Skeletal muscle tissue (tissue), 4 donors: Measurements from ENCODE around the gene TRPM8. TPM values are rescaled to one million over a fixed set of nuclear protein-coding genes. Genes with fewer than 3 reads are reported as not detected.

Source experiments
- H3K27ac ChIP-seq: one replicate; pipeline ENCODE4 v1.7.0; 2013; ENCODE audit warnings: mild to moderate bottlenecking, low read depth, low read length, inconsistent platforms
- H3K27me3 ChIP-seq, 3 donors: one replicate each; pipeline ENCODE4 v1.7.0; 2013; ENCODE audit warnings: low read length in 3 of 3; ENCODE audit not compliant: control insufficient read depth in 3 of 3, insufficient read depth in 3 of 3
- H3K36me3 ChIP-seq, 3 donors: one replicate each; pipeline ENCODE4 v1.7.0; 2013; ENCODE audit warnings: low read length in 3 of 3; ENCODE audit not compliant: control insufficient read depth in 3 of 3, insufficient read depth in 3 of 3
- H3K4me1 ChIP-seq, 3 donors: one replicate each; pipeline ENCODE4 v1.7.0; 2013; ENCODE audit warnings: low read length in 3 of 3, mild to moderate bottlenecking in 3 of 3; ENCODE audit not compliant: control insufficient read depth in 3 of 3, insufficient read depth in 3 of 3
- H3K4me3 ChIP-seq, 3 donors: one replicate each; pipeline ENCODE4 v1.7.0; 2013; ENCODE audit warnings: low read length in 3 of 3
- H3K9ac ChIP-seq, 3 donors: one replicate each; pipeline ENCODE4 v1.7.0; 2013; ENCODE audit warnings: low read length in 3 of 3, mild to moderate bottlenecking in 3 of 3, moderate library complexity in 2 of 3, low read depth in 1 of 3
- H3K9me3 ChIP-seq, 3 donors: one replicate each; pipeline ENCODE4 v1.7.0; 2013; ENCODE audit warnings: low read length in 3 of 3; ENCODE audit not compliant: control insufficient read depth in 3 of 3
- total RNA-seq: library from RNA; depleted of rRNA; stranded (reverse); fragments of >200 nt; gene quantifications from one replicate; pipeline ENCODE4 v1.2.3, GENCODE V29; 2014
- donor health status: Osteomylitis.

TRPM8 gene
- total RNA-seq, 1 donor from 2014 or later: not detected

GRCh38 chr2:234048049-234048448 is 130.9 kb downstream of the TRPM8 start:
- Histone ChIP-seq H3K4me1 (no peaks in the 10 kb centered on the region), H3K4me3 (no peak overlapping the region), H3K36me3 (no peaks in the 10 kb centered on the region), H3K9ac (no peak overlapping the region), H3K9me3 (no peaks in the 10 kb centered on the region), H3K27me3 (no peaks in the 10 kb centered on the region), H3K27ac (no peak overlapping the region)

- Histone ChIP-seq H3K9me3 (no peaks in the 10 kb centered on the region), H3K9ac (no peak within 1 kb of the TSS), H3K4me1 (no peaks in the 10 kb centered on the region), H3K27ac (no peak within 1 kb of the TSS), H3K4me3 (no peak within 1 kb of the TSS), H3K36me3 (no peaks in the 10 kb centered on the region), H3K27me3 (no peaks in the 10 kb centered on the region)
Measured at GRCh38 chr2:234050455-234051135, 133.4 kb downstream of the TRPM8 start, which contains the start of gene SPP2. TSS of gene SPP2 (plus strand) at chr2:234050702. CDS start at chr2:234050787, 85 bp downstream.

- H3K27me3 ChIP-seq: no peaks in the 10 kb centered on the region
- no peaks in the 10 kb centered on the region for H3K4me1 ChIP-seq
- H3K9ac ChIP-seq: no peak overlapping the region
- H3K27ac ChIP-seq: no peak overlapping the region
- H3K4me3 ChIP-seq: no peak overlapping the region
- no peaks in the 10 kb centered on the region for H3K9me3 ChIP-seq
- H3K36me3 ChIP-seq: no peaks in the 10 kb centered on the region
Measured at GRCh38 chr2:234051374-234052070, 134.3 kb downstream of the TRPM8 start.

GRCh38 chr2:234058881-234059280 is 141.7 kb downstream of the TRPM8 start:
- H3K36me3 ChIP-seq: no peaks in the 10 kb centered on the region
- H3K9me3 ChIP-seq: no peaks in the 10 kb centered on the region
- H3K27me3 ChIP-seq: peaks cover 0 to 6% (median 0%) of the 10 kb centered on the region in 3 donors
- H3K27ac ChIP-seq: no peak overlapping the region
- no peak overlapping the region for H3K4me3 ChIP-seq
- no peak overlapping the region for H3K9ac ChIP-seq
- no peaks in the 10 kb centered on the region for H3K4me1 ChIP-seq

GRCh38 chr2:234060236-234060635 is 143.1 kb downstream of the TRPM8 start:
- Histone ChIP-seq H3K4me3 (no peak overlapping the region), H3K9ac (no peak overlapping the region)

GRCh38 chr2:234061624-234062257 is 144.6 kb downstream of the TRPM8 start:
- no peaks in the 10 kb centered on the region for H3K36me3 ChIP-seq
- no peak overlapping the region for H3K27ac ChIP-seq
- no peaks in the 10 kb centered on the region for H3K4me1 ChIP-seq
- no peak overlapping the region for H3K4me3 ChIP-seq
- H3K9ac ChIP-seq: no peak overlapping the region
- peaks cover 0 to 3% (median 0%) of the 10 kb centered on the region in 3 donors for H3K9me3 ChIP-seq
- peaks cover 0 to 10% (median 0%) of the 10 kb centered on the region in 3 donors for H3K27me3 ChIP-seq

More at GRCh38 chr2:234060236-234060635, 143.1 kb downstream of the TRPM8 start:
- Histone ChIP-seq H3K36me3 (no peaks in the 10 kb centered on the region), H3K27me3 (peaks cover 0 to 8% (median 0%) of the 10 kb centered on the region in 3 donors), H3K27ac (no peak overlapping the region), H3K4me1 (no peaks in the 10 kb centered on the region), H3K9me3 (peaks cover 0 to 2% (median 0%) of the 10 kb centered on the region in 3 donors)

GRCh38 chr2:234066587-234066986 is 149.4 kb downstream of the TRPM8 start:
- no peak overlapping the region for H3K9ac ChIP-seq
- H3K4me3 ChIP-seq: no peak overlapping the region
- no peaks in the 10 kb centered on the region for H3K4me1 ChIP-seq
- H3K27ac ChIP-seq: no peak overlapping the region
- peaks cover 0 to 4% (median 3%) of the 10 kb centered on the region in 3 donors for H3K9me3 ChIP-seq
- H3K27me3 ChIP-seq: peaks cover 0 to 4% (median 0%) of the 10 kb centered on the region in 3 donors
- no peaks in the 10 kb centered on the region for H3K36me3 ChIP-seq

Other genes with a start within 250 kb of the TRPM8 start
- gene UGT1A9, start 245.5 kb upstream of the TRPM8 start, total RNA-seq: not detected
- gene UGT1A7, start 235.5 kb upstream of the TRPM8 start, total RNA-seq: not detected
- gene UGT1A6, start 224.5 kb upstream of the TRPM8 start, total RNA-seq: 0.52 TPM
- gene UGT1A5, start 204.5 kb upstream of the TRPM8 start, total RNA-seq: not detected
- not detected for gene UGT1A4, start 198.6 kb upstream of the TRPM8 start, total RNA-seq
- not detected for gene UGT1A3, start 188.3 kb upstream of the TRPM8 start, total RNA-seq
- not detected for gene UGT1A1, start 157.1 kb upstream of the TRPM8 start, total RNA-seq
- gene MROH2A, start 139.0 kb upstream of the TRPM8 start, total RNA-seq: not detected
- gene HJURP, start 62.8 kb upstream of the TRPM8 start, total RNA-seq: 3.1 TPM
- gene SPP2, start 133.3 kb downstream of the TRPM8 start, total RNA-seq: not detected